Osteoblast (primary cell): ENCODE data around the gene SMIM8. TPM values are rescaled to one million over a fixed set of nuclear protein-coding genes. Genes with fewer than 3 reads are reported as not detected.

Experiments used
- DNase-seq: peaks from one replicate; pipeline ENCODE4 v3.0.0; 2011; ENCODE audit warnings: low spot score, mixed read lengths; ENCODE audit not compliant: insufficient read length; ENCODE audit errors: missing footprints
- H2AFZ ChIP-seq: 2 replicates; pipeline ENCODE4 v1.6.0; 2011; ENCODE audit warnings: mild to moderate bottlenecking, low read length
- H3K27ac ChIP-seq: 2 replicates; pipeline ENCODE4 v1.5.1; 2011; ENCODE audit warnings: mild to moderate bottlenecking, low read depth, low read length, moderate library complexity
- H3K27me3 ChIP-seq: 2 replicates; pipeline ENCODE4 v1.6.0; 2012; ENCODE audit warnings: mild to moderate bottlenecking, control low read depth, inconsistent platforms, low read length, moderate library complexity; ENCODE audit not compliant: insufficient read depth
- H3K36me3 ChIP-seq: 2 replicates; pipeline ENCODE4 v1.5.1; 2011; ENCODE audit warnings: mild to moderate bottlenecking, low read length, control low read depth, moderate library complexity; ENCODE audit not compliant: insufficient read depth
- H3K4me1 ChIP-seq: 2 replicates; pipeline ENCODE4 v1.5.1; 2011; ENCODE audit warnings: mild to moderate bottlenecking, low read length, control low read depth, moderate library complexity; ENCODE audit not compliant: insufficient read depth
- H3K4me2 ChIP-seq: 2 replicates; pipeline ENCODE4 v1.6.0; 2011; ENCODE audit warnings: mild to moderate bottlenecking, low read length; ENCODE audit not compliant: insufficient read depth
- H3K4me3 ChIP-seq: fragments of 200-600 bp; sonication (generic); 3 replicates; pipeline ENCODE4 v1.5.1; 2012; ENCODE audit warnings: mild to moderate bottlenecking, low read length, inconsistent platforms; ENCODE audit not compliant: insufficient read depth
- H3K79me2 ChIP-seq: 2 replicates; pipeline ENCODE4 v1.6.0; 2012; ENCODE audit warnings: mild to moderate bottlenecking, low read length, control low read depth, inconsistent platforms; ENCODE audit not compliant: insufficient read depth
- H3K9me3 ChIP-seq: 2 replicates; pipeline ENCODE4 v1.5.1; 2011; ENCODE audit warnings: low read depth, low read length, control low read depth
- H4K20me1 ChIP-seq: 2 replicates; pipeline ENCODE4 v1.6.0; 2012; ENCODE audit warnings: mild to moderate bottlenecking, low read length, control low read depth; ENCODE audit not compliant: insufficient read depth
- total RNA-seq: library from RNA; depleted of rRNA; stranded (reverse); fragments of >200 nt; gene quantifications from 2 replicates; pipeline ENCODE4 v1.2.3, GENCODE V29; 2012
- TF ChIP-seq, protein P1 (sequence below): IDR thresholded peaks from 2 replicates; pipeline ENCODE4 v1.5.1; 2011; ENCODE audit warnings: mild to moderate bottlenecking, low read depth, low read length, moderate library complexity; ENCODE audit errors: extremely low read depth

The SMIM8 gene
- total RNA-seq, 1 donor, result 6.2 TPM

- no peaks in the 10 kb centered on the region for H3K27me3 ChIP-seq
- TF ChIP-seq, protein P1, sequence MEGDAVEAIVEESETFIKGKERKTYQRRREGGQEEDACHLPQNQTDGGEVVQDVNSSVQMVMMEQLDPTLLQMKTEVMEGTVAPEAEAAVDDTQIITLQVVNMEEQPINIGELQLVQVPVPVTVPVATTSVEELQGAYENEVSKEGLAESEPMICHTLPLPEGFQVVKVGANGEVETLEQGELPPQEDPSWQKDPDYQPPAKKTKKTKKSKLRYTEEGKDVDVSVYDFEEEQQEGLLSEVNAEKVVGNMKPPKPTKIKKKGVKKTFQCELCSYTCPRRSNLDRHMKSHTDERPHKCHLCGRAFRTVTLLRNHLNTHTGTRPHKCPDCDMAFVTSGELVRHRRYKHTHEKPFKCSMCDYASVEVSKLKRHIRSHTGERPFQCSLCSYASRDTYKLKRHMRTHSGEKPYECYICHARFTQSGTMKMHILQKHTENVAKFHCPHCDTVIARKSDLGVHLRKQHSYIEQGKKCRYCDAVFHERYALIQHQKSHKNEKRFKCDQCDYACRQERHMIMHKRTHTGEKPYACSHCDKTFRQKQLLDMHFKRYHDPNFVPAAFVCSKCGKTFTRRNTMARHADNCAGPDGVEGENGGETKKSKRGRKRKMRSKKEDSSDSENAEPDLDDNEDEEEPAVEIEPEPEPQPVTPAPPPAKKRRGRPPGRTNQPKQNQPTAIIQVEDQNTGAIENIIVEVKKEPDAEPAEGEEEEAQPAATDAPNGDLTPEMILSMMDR, result no peak
Observed at GRCh38 chr6:87376643-87377042, 54.3 kb downstream of the SMIM8 start.

GRCh38 chr6:87378947-87379346, 56.6 kb downstream of the SMIM8 start:
- no peak overlapping the region for H3K4me2 ChIP-seq
- no peak overlapping the region for H3K4me3 ChIP-seq
- no peaks in the 10 kb centered on the region for H3K27me3 ChIP-seq
- H2AFZ ChIP-seq, result no peak overlapping the region
- no peaks in the 10 kb centered on the region for H3K4me1 ChIP-seq
- no peak for DNase-seq
- H3K79me2 ChIP-seq, result no peaks in the 10 kb centered on the region
- H3K36me3 ChIP-seq, result no peaks in the 10 kb centered on the region
- no peak overlapping the region for H3K27ac ChIP-seq
- H4K20me1 ChIP-seq, result no peaks in the 10 kb centered on the region
- H3K9me3 ChIP-seq, result no peaks in the 10 kb centered on the region
- TF ChIP-seq, protein P1, result no peak

More at GRCh38 chr6:87376643-87377042, 54.3 kb downstream of the SMIM8 start:
- H3K9me3 ChIP-seq, result no peaks in the 10 kb centered on the region
- H3K4me2 ChIP-seq, result no peak overlapping the region
- no peaks in the 10 kb centered on the region for H4K20me1 ChIP-seq
- H3K4me3 ChIP-seq, result no peak overlapping the region
- DNase-seq, result no peak
- no peak overlapping the region for H3K27ac ChIP-seq
- no peak overlapping the region for H2AFZ ChIP-seq
- no peaks in the 10 kb centered on the region for H3K79me2 ChIP-seq
- no peaks in the 10 kb centered on the region for H3K4me1 ChIP-seq
- H3K36me3 ChIP-seq, result no peaks in the 10 kb centered on the region

GRCh38 chr6:87382861-87383260, 60.5 kb downstream of the SMIM8 start:
- DNase-seq, result no peak
- Histone ChIP-seq H3K27me3 (no peaks in the 10 kb centered on the region), H3K4me2 (no peak overlapping the region), H3K4me1 (no peaks in the 10 kb centered on the region), H4K20me1 (no peaks in the 10 kb centered on the region), H3K4me3 (no peak overlapping the region), H2AFZ (no peak overlapping the region), H3K27ac (no peak overlapping the region), H3K79me2 (no peaks in the 10 kb centered on the region), H3K36me3 (no peaks in the 10 kb centered on the region), H3K9me3 (no peaks in the 10 kb centered on the region)
- TF ChIP-seq, protein P1, result no peak

- Histone ChIP-seq H2AFZ (no peak overlapping the region), H3K79me2 (no peaks in the 10 kb centered on the region), H4K20me1 (no peaks in the 10 kb centered on the region), H3K27me3 (no peaks in the 10 kb centered on the region), H3K36me3 (no peaks in the 10 kb centered on the region), H3K4me3 (no peak overlapping the region), H3K9me3 (no peaks in the 10 kb centered on the region), H3K27ac (no peak overlapping the region), H3K4me2 (no peak overlapping the region), H3K4me1 (no peaks in the 10 kb centered on the region)
- DNase-seq, result no peak
- TF ChIP-seq, protein P1, result no peak
Observed at GRCh38 chr6:87384038-87384437, 61.6 kb downstream of the SMIM8 start.
